Effector memory CD8-positive, alpha-beta T cell (primary cell): ENCODE measurements around the gene ELAPOR1.

Experiments
- ATAC-seq: fragments of 150-1000 bp; cut with Tn5 transposase; replicated peaks from 2 replicates; pipeline ENCODE4 v1.10.0; 2021; ENCODE audit warnings: mild to moderate bottlenecking, moderate library complexity
- DNase-seq, 3 experiments: peaks; one replicate each; pipeline ENCODE4 v3.0.0; 2021
- H3K27ac Mint-ChIP-seq, 2 donors: one replicate each; pipeline ENCODE4 v1.8.0; 2022; ENCODE audit warnings: mild to moderate bottlenecking in 2 of 2, mixed read lengths in 2 of 2, moderate library complexity in 2 of 2
- H3K27me3 Mint-ChIP-seq, 2 donors: one replicate each; pipeline ENCODE4 v1.8.0; 2022; ENCODE audit warnings: mixed read lengths in 2 of 2
- H3K36me3 Mint-ChIP-seq: one replicate; pipeline ENCODE4 v1.8.0; 2022; ENCODE audit warnings: mild to moderate bottlenecking, moderate library complexity, mixed read lengths; ENCODE audit not compliant: insufficient read depth
- H3K4me1 Mint-ChIP-seq, 2 donors: one replicate each; pipeline ENCODE4 v1.8.0; 2022; ENCODE audit warnings: low read depth in 2 of 2, mixed read lengths in 2 of 2
- H3K4me3 Mint-ChIP-seq, 2 donors: one replicate each; pipeline ENCODE4 v1.8.0; 2022; ENCODE audit warnings: mild to moderate bottlenecking in 2 of 2, mixed read lengths in 2 of 2, moderate library complexity in 2 of 2
- H3K9me3 Mint-ChIP-seq, 2 donors: one replicate each; pipeline ENCODE4 v1.8.0; 2022; ENCODE audit warnings: mixed read lengths in 2 of 2

Gene ELAPOR1

DNA sequence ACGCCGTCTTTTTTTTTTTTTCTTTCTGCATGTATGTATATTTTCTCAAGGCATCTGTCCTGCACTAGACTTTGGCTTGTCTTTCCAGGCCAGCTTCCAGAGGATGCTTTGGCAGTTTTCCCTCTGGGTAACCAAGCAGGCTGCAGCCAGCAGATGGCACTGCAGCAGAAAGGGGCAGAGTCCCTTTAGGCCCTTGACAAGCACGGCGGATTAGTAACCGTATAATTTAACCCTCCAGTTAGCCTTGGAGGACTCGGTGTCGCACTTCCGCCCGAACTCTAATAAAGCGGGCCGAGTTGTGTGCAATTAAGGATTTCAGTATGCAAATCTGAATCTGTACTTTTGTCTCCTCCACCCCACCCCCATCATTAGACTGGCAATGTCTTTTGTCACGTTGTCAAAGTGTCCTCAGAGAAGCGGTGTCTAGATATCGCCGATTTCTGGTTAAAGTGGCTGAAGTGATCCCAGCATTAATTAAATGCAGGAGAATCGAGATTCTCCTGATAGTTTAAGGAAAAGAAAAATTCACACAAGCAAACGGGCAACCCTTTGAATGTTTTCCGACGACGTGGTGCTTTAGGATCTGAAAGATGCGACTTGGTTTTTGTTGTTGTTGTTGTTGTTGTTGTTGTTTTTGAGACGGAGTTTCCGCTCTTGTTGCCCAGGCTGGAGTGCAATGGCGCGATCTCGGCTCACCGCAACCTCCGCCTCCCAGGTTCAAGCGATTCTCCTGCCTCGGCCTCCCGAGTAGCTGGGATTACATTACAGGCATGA lies 24.5 kb upstream of the ELAPOR1 start:
- peak overlapping the region; percentile 96 to 99 for H3K4me3 Mint-ChIP-seq
- no peaks in the 10 kb centered on the region for H3K27me3 Mint-ChIP-seq
- peaks cover 24 to 28% of the 10 kb centered on the region in 2 donors for H3K4me1 Mint-ChIP-seq
- ATAC-seq: no peak
- peaks cover 31% of the 10 kb centered on the region for H3K36me3 Mint-ChIP-seq
- H3K27ac Mint-ChIP-seq: peak overlapping the region; percentile 97 to 99
- no peaks in the 10 kb centered on the region for H3K9me3 Mint-ChIP-seq
- DNase-seq: peak in 1 of 3 experiments; percentile 20

- ATAC-seq (peak; percentile 95), DNase-seq (peak; percentile 79 to 90 (median 80))
- no peaks in the 10 kb centered on the region for H3K9me3 Mint-ChIP-seq
- peak within 1 kb of the TSS; percentile 96 to 99 for H3K4me3 Mint-ChIP-seq
- H3K27ac Mint-ChIP-seq: peak within 1 kb of the TSS; percentile 97 to 99
- peaks cover 40% of the 10 kb centered on the region for H3K36me3 Mint-ChIP-seq
- H3K4me1 Mint-ChIP-seq: peaks cover 24 to 28% of the 10 kb centered on the region in 2 donors
- no peaks in the 10 kb centered on the region for H3K27me3 Mint-ChIP-seq
These were observed 23.5 kb upstream of the ELAPOR1 start, which contains the start of gene TMEM167B for GRCh38 chr1:109090196-109091077. Gene TMEM167B, plus strand, starts transcription at chr1:109090764. Its CDS starts 109 bp downstream, at chr1:109090873.

DNA sequence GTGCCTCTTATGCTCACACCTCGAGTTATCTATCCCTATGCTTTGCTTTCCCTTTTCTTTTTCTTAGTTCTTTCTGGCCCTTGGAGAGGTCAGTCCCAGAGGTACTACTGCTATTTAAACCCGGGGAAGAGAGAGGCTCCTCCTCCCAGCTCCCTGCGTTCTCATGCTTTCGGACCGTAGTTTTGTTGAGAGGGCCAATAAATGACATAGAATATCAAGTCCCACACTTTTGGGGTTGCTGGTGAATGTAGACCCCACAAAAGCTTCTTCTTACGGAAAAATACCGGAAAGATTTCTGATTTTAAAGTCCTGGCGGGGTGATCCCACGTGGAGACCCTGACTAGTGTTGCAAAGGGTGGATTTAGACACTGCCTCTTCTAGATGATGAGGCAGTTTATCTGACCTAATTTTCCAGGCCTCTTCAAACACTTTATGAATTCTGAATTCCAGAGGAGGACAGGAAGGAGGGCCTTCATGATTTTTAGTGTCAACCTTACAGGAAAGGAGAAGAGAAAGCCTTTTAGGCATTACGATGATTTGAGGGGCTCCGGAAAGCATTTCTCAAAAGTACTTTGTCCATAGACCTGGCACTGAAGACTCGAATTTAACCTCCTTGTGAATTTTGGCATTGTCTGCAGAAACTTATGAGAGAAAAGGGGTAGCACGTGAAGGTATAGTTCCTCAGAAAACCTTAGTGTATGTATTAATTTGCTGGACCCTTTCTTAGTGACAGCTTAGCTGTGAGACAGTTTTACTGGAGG lies 22.7 kb upstream of the ELAPOR1 start:
- H3K27ac Mint-ChIP-seq: peak overlapping the region; percentile 97 to 99
- peaks cover 42% of the 10 kb centered on the region for H3K36me3 Mint-ChIP-seq
- peak; percentile 30 for ATAC-seq
- peaks cover 24 to 28% of the 10 kb centered on the region in 2 donors for H3K4me1 Mint-ChIP-seq
- peak overlapping the region; percentile 96 to 99 for H3K4me3 Mint-ChIP-seq
- H3K27me3 Mint-ChIP-seq: no peaks in the 10 kb centered on the region
- DNase-seq: no peak
- no peaks in the 10 kb centered on the region for H3K9me3 Mint-ChIP-seq

- Mint-ChIP-seq H3K9me3 (no peaks in the 10 kb centered on the region), H3K27me3 (no peaks in the 10 kb centered on the region), H3K4me1 (peaks cover 24 to 28% of the 10 kb centered on the region in 2 donors), H3K27ac (peak overlapping the region; percentile 97 to 99), H3K4me3 (peak overlapping the region; percentile 96 to 99), H3K36me3 (peaks cover 42% of the 10 kb centered on the region)
- ATAC-seq (no peak), DNase-seq (no peak)
These were observed 22.1 kb upstream of the ELAPOR1 start for GRCh38 chr1:109091839-109092193.

DNA sequence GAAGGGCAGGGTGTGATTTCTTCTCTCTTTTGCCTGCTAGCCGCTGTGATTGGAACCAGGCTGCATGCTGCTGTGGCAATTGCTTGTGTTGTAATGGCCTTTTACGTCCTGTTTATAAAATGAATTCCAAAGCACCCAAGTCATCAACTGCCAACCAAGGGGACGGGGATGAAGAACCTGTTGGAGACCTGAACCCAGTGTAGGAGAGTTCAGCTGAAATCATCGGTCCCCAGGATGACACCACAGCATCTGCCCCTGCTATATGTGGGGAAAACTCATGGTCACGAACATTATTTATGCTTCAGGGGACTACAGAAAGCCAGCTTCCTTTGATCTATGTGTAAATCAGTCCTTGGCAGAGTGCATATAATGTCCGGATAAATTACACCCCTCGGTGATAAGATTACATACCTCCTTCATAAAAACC lies 19.5 kb upstream of the ELAPOR1 start:
- H3K36me3 Mint-ChIP-seq: peaks cover 41% of the 10 kb centered on the region
- H3K4me1 Mint-ChIP-seq: peaks cover 24 to 28% of the 10 kb centered on the region in 2 donors
- H3K27ac Mint-ChIP-seq: peak overlapping the region in 1 of 2 donors; percentile 38
- no peaks in the 10 kb centered on the region for H3K27me3 Mint-ChIP-seq
- no peaks in the 10 kb centered on the region for H3K9me3 Mint-ChIP-seq
- ATAC-seq (no peak), DNase-seq (no peak)
- no peak overlapping the region for H3K4me3 Mint-ChIP-seq

- H3K27me3 Mint-ChIP-seq: no peaks in the 10 kb centered on the region
- peaks cover 27 to 30% of the 10 kb centered on the region in 2 donors for H3K4me1 Mint-ChIP-seq
- DNase-seq (no peak), ATAC-seq (no peak)
- H3K9me3 Mint-ChIP-seq: no peaks in the 10 kb centered on the region
- H3K27ac Mint-ChIP-seq: no peak overlapping the region
- peaks cover 43% of the 10 kb centered on the region for H3K36me3 Mint-ChIP-seq
- H3K4me3 Mint-ChIP-seq: no peak overlapping the region
These were observed 19.0 kb upstream of the ELAPOR1 start for GRCh38 chr1:109094871-109095270.

DNA sequence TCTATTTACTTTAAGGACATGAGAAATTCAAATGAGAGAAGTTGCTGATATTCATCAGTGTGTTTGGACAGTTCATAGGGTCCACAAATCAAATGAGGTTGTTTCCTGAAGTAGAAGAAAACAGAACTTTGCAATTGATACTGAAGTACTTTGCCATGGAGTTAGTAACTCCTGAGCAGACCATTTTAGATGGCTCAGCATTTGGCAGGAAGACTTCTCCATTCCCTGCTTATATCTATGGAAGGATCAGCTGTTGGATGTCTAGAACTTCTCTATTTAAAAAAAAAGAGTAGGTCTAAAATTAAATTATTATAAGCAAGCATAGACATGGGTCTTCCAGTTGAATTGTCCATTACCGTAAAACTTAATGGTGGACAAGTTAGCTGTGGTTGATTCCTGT lies 18.3 kb upstream of the ELAPOR1 start:
- DNase-seq: no peak
- Mint-ChIP-seq H3K9me3 (no peaks in the 10 kb centered on the region), H3K4me1 (peaks cover 23 to 28% of the 10 kb centered on the region in 2 donors), H3K27ac (no peak overlapping the region), H3K27me3 (no peaks in the 10 kb centered on the region), H3K36me3 (peaks cover 50% of the 10 kb centered on the region), H3K4me3 (no peak overlapping the region)
- no peak for ATAC-seq

DNA sequence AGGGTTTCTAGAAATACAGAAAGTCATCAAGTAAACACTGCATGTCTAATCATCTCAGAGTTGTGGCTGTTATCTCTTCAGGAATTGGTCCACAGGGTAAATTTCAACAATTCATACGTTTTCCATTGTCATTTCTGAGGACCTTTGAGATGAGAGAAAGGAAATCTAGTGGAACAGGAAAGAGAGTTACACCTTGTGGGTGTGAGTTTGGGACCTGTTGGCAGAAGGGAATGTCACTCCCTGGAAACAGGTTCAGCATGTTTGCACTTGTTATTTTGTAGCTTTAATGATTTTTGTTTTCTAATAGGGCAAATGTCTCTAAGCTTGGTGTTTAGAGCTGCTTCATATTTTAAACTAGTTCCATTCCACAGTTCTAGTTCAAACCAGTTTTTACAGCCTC lies 17.8 kb upstream of the ELAPOR1 start:
- ATAC-seq (no peak), DNase-seq (no peak)
- H3K27ac Mint-ChIP-seq: no peak overlapping the region
- H3K27me3 Mint-ChIP-seq: no peaks in the 10 kb centered on the region
- peaks cover 23 to 31% of the 10 kb centered on the region in 2 donors for H3K4me1 Mint-ChIP-seq
- peaks cover 53% of the 10 kb centered on the region for H3K36me3 Mint-ChIP-seq
- no peak overlapping the region for H3K4me3 Mint-ChIP-seq
- H3K9me3 Mint-ChIP-seq: no peaks in the 10 kb centered on the region

- H3K4me3 Mint-ChIP-seq: peak overlapping the region; percentile 91 to 99
- DNase-seq (peak; percentile 95 to 97 (median 97)), ATAC-seq (peak; percentile 92)
- H3K27ac Mint-ChIP-seq: peak overlapping the region; percentile 96 to 98
- H3K27me3 Mint-ChIP-seq: no peaks in the 10 kb centered on the region
- no peaks in the 10 kb centered on the region for H3K9me3 Mint-ChIP-seq
- peaks cover 44% of the 10 kb centered on the region for H3K36me3 Mint-ChIP-seq
- peaks cover 14 to 17% of the 10 kb centered on the region in 2 donors for H3K4me1 Mint-ChIP-seq
These were observed 13.8 kb upstream of the ELAPOR1 start for GRCh38 chr1:109099938-109100773.

GRCh38 chr1:109104364-109105151 lies 9.4 kb upstream of the ELAPOR1 start:
- no peaks in the 10 kb centered on the region for H3K27me3 Mint-ChIP-seq
- H3K4me3 Mint-ChIP-seq: no peak overlapping the region
- H3K9me3 Mint-ChIP-seq: no peaks in the 10 kb centered on the region
- ATAC-seq: no peak
- H3K4me1 Mint-ChIP-seq: peaks cover 12 to 17% of the 10 kb centered on the region in 2 donors
- peaks cover 35% of the 10 kb centered on the region for H3K36me3 Mint-ChIP-seq
- no peak for DNase-seq
- H3K27ac Mint-ChIP-seq: peak overlapping the region in 1 of 2 donors; percentile 46

DNA sequence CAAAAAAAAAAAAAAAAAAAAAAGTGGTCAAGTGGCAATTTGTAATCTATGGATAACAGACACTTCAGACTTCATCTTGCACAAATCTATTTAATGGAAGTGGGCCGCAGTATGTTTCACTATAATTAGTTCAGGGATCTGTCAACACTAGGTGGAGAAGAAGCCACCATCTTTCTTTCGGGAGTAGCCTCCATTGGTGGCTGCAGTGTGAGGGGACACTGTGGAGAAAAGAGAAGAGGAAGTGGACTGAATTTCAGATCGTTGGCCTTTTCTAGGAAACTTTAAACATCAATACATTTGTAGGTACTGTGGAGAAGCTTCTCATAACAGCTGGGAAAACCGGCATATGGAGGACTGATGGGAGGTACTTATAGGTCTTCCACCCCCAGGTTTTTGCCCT lies 8.0 kb upstream of the ELAPOR1 start:
- H3K36me3 Mint-ChIP-seq: peaks cover 22% of the 10 kb centered on the region
- ATAC-seq (no peak), DNase-seq (no peak)
- H3K27me3 Mint-ChIP-seq: peaks cover 0 to 8% of the 10 kb centered on the region in 2 donors
- peaks cover 8 to 9% of the 10 kb centered on the region in 2 donors for H3K4me1 Mint-ChIP-seq
- no peak overlapping the region for H3K4me3 Mint-ChIP-seq
- H3K27ac Mint-ChIP-seq: no peak overlapping the region
- H3K9me3 Mint-ChIP-seq: no peaks in the 10 kb centered on the region

- Mint-ChIP-seq H3K4me3 (no peak overlapping the region), H3K27ac (no peak overlapping the region), H3K4me1 (peaks cover 6 to 12% of the 10 kb centered on the region in 2 donors), H3K36me3 (peaks cover 17% of the 10 kb centered on the region), H3K9me3 (no peaks in the 10 kb centered on the region), H3K27me3 (peaks cover 0 to 14% of the 10 kb centered on the region in 2 donors)
- DNase-seq: no peak
- no peak for ATAC-seq
These were observed 6.1 kb upstream of the ELAPOR1 start for GRCh38 chr1:109107785-109108184.
